Naive thymus-derived CD4-positive, alpha-beta T cell (primary cell): ENCODE measurements around the gene ZNF260. TPM values are rescaled to one million over a fixed set of nuclear protein-coding genes. Genes with fewer than 3 reads are reported as not detected.

Experiments
- ATAC-seq: fragments of 150-1000 bp; cut with Tn5 transposase; 2 replicates; pipeline ENCODE4 v1.10.0; 2021; ENCODE audit warnings: mild to moderate bottlenecking, moderate library complexity
- CTCF ChIA-PET: fragments of 350-600 bp; sonication (Branson Sonifier 250); formaldehyde crosslinking; loops from one replicate; lab custom pipeline; 2021; ENCODE audit warnings: antibody characterized with exemption; lab: Charles Lee
- POLR2A ChIA-PET: fragments of 350-600 bp; sonication (Branson Sonifier 250); formaldehyde crosslinking; loops from one replicate; lab custom pipeline; 2021; ENCODE audit warnings: antibody characterized with exemption, inconsistent platforms; lab: Charles Lee
- DNase-seq, 9 donors: peaks; one replicate each; pipeline versions ENCODE4 v3.0.0 to v3.0.0-alpha.2; 2020 to 2022; ENCODE audit warnings: mixed read lengths in 1 of 9
- H3K27ac ChIP-seq: one replicate; pipeline ENCODE4 v1.7.0; 2013; ENCODE audit warnings: mild to moderate bottlenecking, low read depth, low read length, moderate library complexity
- H3K27me3 ChIP-seq, 2 donors: one replicate each; pipeline ENCODE4 v1.7.0; 2013; ENCODE audit warnings: low read length in 2 of 2, mild to moderate bottlenecking in 2 of 2, moderate library complexity in 2 of 2; ENCODE audit not compliant: control insufficient read depth in 2 of 2, insufficient read depth in 2 of 2
- H3K36me3 ChIP-seq, 3 experiments: 1 replicate in 2 of 3; 2 replicates in 1 of 3; pipeline ENCODE4 v1.7.0; 2013; ENCODE audit warnings: low read length in 3 of 3, mild to moderate bottlenecking in 3 of 3, moderate library complexity in 1 of 3; ENCODE audit not compliant: insufficient read depth in 3 of 3, control insufficient read depth in 2 of 3
- H3K4me1 ChIP-seq, 2 donors: one replicate each; pipeline ENCODE4 v1.7.0; 2013; ENCODE audit warnings: low read length in 2 of 2, mild to moderate bottlenecking in 2 of 2, moderate library complexity in 1 of 2; ENCODE audit not compliant: control insufficient read depth in 2 of 2, insufficient read depth in 2 of 2
- H3K4me3 ChIP-seq: 2 replicates; pipeline ENCODE4 v1.7.0; 2013; ENCODE audit warnings: mild to moderate bottlenecking, low read length
- H3K9me3 ChIP-seq, 3 experiments: 1 replicate in 2 of 3; 2 replicates in 1 of 3; pipeline ENCODE4 v1.7.0; 2013; ENCODE audit warnings: low read length in 3 of 3; ENCODE audit not compliant: control insufficient read depth in 2 of 3
- H3K27ac Mint-ChIP-seq, 9 donors: one replicate each; pipeline ENCODE4 v1.8.0; 2020 to 2022; ENCODE audit warnings: mixed read lengths in 9 of 9, mild to moderate bottlenecking in 8 of 9, moderate library complexity in 5 of 9, inconsistent platforms in 2 of 9
- H3K27me3 Mint-ChIP-seq, 5 donors: one replicate each; pipeline ENCODE4 v1.8.0; 2021 to 2022; ENCODE audit warnings: mixed read lengths in 5 of 5, mild to moderate bottlenecking in 1 of 5
- H3K36me3 Mint-ChIP-seq, 5 donors: one replicate each; pipeline ENCODE4 v1.8.0; 2020 to 2022; ENCODE audit warnings: mixed read lengths in 5 of 5, mild to moderate bottlenecking in 3 of 5, inconsistent platforms in 1 of 5
- H3K4me1 Mint-ChIP-seq, 7 donors: one replicate each; pipeline ENCODE4 v1.8.0; 2020 to 2022; ENCODE audit warnings: mixed read lengths in 7 of 7, mild to moderate bottlenecking in 3 of 7, inconsistent platforms in 1 of 7
- H3K4me3 Mint-ChIP-seq, 10 donors: one replicate each; pipeline ENCODE4 v1.8.0; 2020 to 2022; ENCODE audit warnings: mild to moderate bottlenecking in 10 of 10, mixed read lengths in 10 of 10, moderate library complexity in 6 of 10, inconsistent platforms in 2 of 10
- H3K9me3 Mint-ChIP-seq, 11 donors: one replicate each; pipeline ENCODE4 v1.8.0; 2020 to 2022; ENCODE audit warnings: mixed read lengths in 11 of 11, mild to moderate bottlenecking in 4 of 11, inconsistent platforms in 1 of 11, moderate library complexity in 1 of 11
- intact Hi-C, 2 donors: fragments of 100-400 bp; cut with micrococcal nuclease; formaldehyde crosslinking; loops; one replicate each; pipeline ENCODE4 v1.15.1; 2023
- polyA plus RNA-seq, 2 donors: library from polyadenylated mRNA; unstranded; fragments of 300-500 nt; fragmentation: Illumina TruSeq; gene quantifications; one replicate each; pipeline ENCODE4 v1.2.3, GENCODE V29; 2021
- total RNA-seq, 6 experiments: library from RNA in 5 of 6; stranded (reverse) in 5 of 6; gene quantifications; 1 replicate in 5 of 6; 2 replicates in 1 of 6; pipeline ENCODE4 v1.2.3 and lab custom pipeline; 2021 to 2026

ZNF260 gene
- total and polyA plus RNA-seq, 7 experiments from 2014 or later: 2.9 to 15.3 (median 11.3) TPM

- Histone ChIP-seq H3K4me3 (peak within 1 kb of the TSS; percentile 97), H3K9me3 (no peaks in the 10 kb centered on the region), H3K27ac (peak within 1 kb of the TSS; percentile 90), H3K36me3 (peaks cover 0 to 4% (median 3%) of the 10 kb centered on the region in 3 experiments), H3K4me1 (peaks cover 9 to 10% of the 10 kb centered on the region in 2 donors), H3K27me3 (no peaks in the 10 kb centered on the region)
- H3K27me3 Mint-ChIP-seq: no peaks in the 10 kb centered on the region
- ATAC-seq: peak; percentile 95
- DNase-seq: peak; percentile 74 to 98 (median 94)
- H3K36me3 Mint-ChIP-seq: peaks cover 9 to 34% (median 22%) of the 10 kb centered on the region in 5 donors
- H3K27ac Mint-ChIP-seq: peak within 1 kb of the TSS; percentile 93 to 99 (median 98)
- POLR2A ChIA-PET: interaction anchor here (0.5 to 2.7 kb wide), 17 partner anchors 10 to 1415 kb away, joined by 3 to 26 read pairs (median 5); partner anchors contain the start of genes ZFP14, ZFP82, ZNF146 and ZNF260
- intact Hi-C loops: loop anchor here (1.0 to 10.0 kb wide), 26 partner anchors 39 to 1017 kb away; partner anchors contain the start of genes ZFP82 (in 2 of the 2), ZNF146 (in 2 of the 2), ZNF260 (in 2 of the 2) and ZNF345 (in 2 of the 2)
- H3K9me3 Mint-ChIP-seq: peaks cover 6 to 61% (median 20%) of the 10 kb centered on the region in 11 donors
- CTCF ChIA-PET: interaction anchor here (0.7 kb wide), 1 partner anchor 319 kb away, joined by 3 read pairs; no protein-coding TSS in a partner anchor
- peak within 1 kb of the TSS; percentile 93 to 99 (median 98) for H3K4me3 Mint-ChIP-seq
- H3K4me1 Mint-ChIP-seq: peaks cover 22 to 43% (median 30%) of the 10 kb centered on the region in 7 donors
Observed at GRCh38 chr19:36489118-36489919, 38.8 kb downstream of the ZNF260 start, which contains the start of gene ZNF566. Gene ZNF566, minus strand, starts transcription at chr19:36489561. Its CDS starts 13,004 bp downstream, at chr19:36476557.

GRCh38 chr19:36488846-36489117 lies 39.3 kb downstream of the ZNF260 start:
- no peaks in the 10 kb centered on the region for H3K27me3 Mint-ChIP-seq
- Histone ChIP-seq H3K27me3 (no peaks in the 10 kb centered on the region), H3K27ac (peak overlapping the region; percentile 90), H3K4me3 (peak overlapping the region; percentile 97), H3K9me3 (peaks cover 0 to 5% (median 0%) of the 10 kb centered on the region in 3 experiments), H3K36me3 (peaks cover 0 to 4% (median 3%) of the 10 kb centered on the region in 3 experiments), H3K4me1 (peaks cover 9 to 10% of the 10 kb centered on the region in 2 donors)
- H3K9me3 Mint-ChIP-seq: peaks cover 6 to 61% (median 22%) of the 10 kb centered on the region in 11 donors
- intact Hi-C loops: loop anchor here (1.0 to 10.0 kb wide), 26 partner anchors 40 to 1018 kb away; partner anchors contain the start of genes ZFP82 (in 2 of the 2), ZNF146 (in 2 of the 2), ZNF260 (in 2 of the 2) and ZNF345 (in 2 of the 2)
- POLR2A ChIA-PET: interaction anchor here (0.5 to 2.7 kb wide), 16 partner anchors 9 to 1415 kb away, joined by 3 to 26 read pairs (median 6); partner anchors contain the start of genes ZFP14, ZFP82, ZNF146 and ZNF260
- peaks cover 9 to 38% (median 25%) of the 10 kb centered on the region in 5 donors for H3K36me3 Mint-ChIP-seq
- CTCF ChIA-PET: interaction anchor here (0.7 kb wide), 1 partner anchor 319 kb away, joined by 3 read pairs; no protein-coding TSS in a partner anchor
- peak overlapping the region; percentile 93 to 99 (median 98) for H3K4me3 Mint-ChIP-seq
- peaks cover 22 to 43% (median 30%) of the 10 kb centered on the region in 7 donors for H3K4me1 Mint-ChIP-seq
- H3K27ac Mint-ChIP-seq: peak overlapping the region; percentile 93 to 99 (median 98)
- ATAC-seq: peak; percentile 29
- no peak for DNase-seq

- Mint-ChIP-seq H3K36me3 (peaks cover 9 to 39% (median 30%) of the 10 kb centered on the region in 5 donors), H3K4me1 (peaks cover 22 to 43% (median 31%) of the 10 kb centered on the region in 7 donors), H3K9me3 (peaks cover 6 to 61% (median 21%) of the 10 kb centered on the region in 11 donors), H3K27ac (peak overlapping the region; percentile 93 to 99 (median 98)), H3K27me3 (no peaks in the 10 kb centered on the region), H3K4me3 (peak overlapping the region; percentile 93 to 99 (median 98))
- Histone ChIP-seq H3K27ac (peak overlapping the region; percentile 90), H3K4me3 (peak overlapping the region; percentile 97), H3K9me3 (peaks cover 0 to 9% (median 0%) of the 10 kb centered on the region in 3 experiments), H3K36me3 (peaks cover 0 to 4% (median 3%) of the 10 kb centered on the region in 3 experiments), H3K27me3 (no peaks in the 10 kb centered on the region), H3K4me1 (peaks cover 9 to 10% of the 10 kb centered on the region in 2 donors)
- POLR2A ChIA-PET: interaction anchor here (0.5 to 2.7 kb wide), 14 partner anchors 8 to 1416 kb away, joined by 3 to 26 read pairs (median 6); partner anchors contain the start of genes ZFP82, ZNF146, ZNF260 and ZNF345
- intact Hi-C loops: loop anchor here (2.0 to 10.0 kb wide), 4 partner anchors 85 to 1019 kb away; partner anchors contain the start of genes ZNF529 (in 1 of the 2), ZNF568 (in 1 of the 2), ZNF793 (in 1 of the 2) and ZNF829 (in 1 of the 2)
- DNase-seq (no peak), ATAC-seq (no peak)
- CTCF ChIA-PET: no interaction called here
Observed at GRCh38 chr19:36488118-36488845, 39.8 kb downstream of the ZNF260 start.

GRCh38 chr19:36483653-36484052 lies 44.4 kb downstream of the ZNF260 start:
- Mint-ChIP-seq H3K27me3 (no peaks in the 10 kb centered on the region), H3K9me3 (peaks cover 0 to 85% (median 30%) of the 10 kb centered on the region in 11 donors), H3K4me3 (no peak overlapping the region), H3K36me3 (peaks cover 20 to 74% (median 58%) of the 10 kb centered on the region in 5 donors), H3K4me1 (peaks cover 14 to 29% (median 19%) of the 10 kb centered on the region in 7 donors), H3K27ac (no peak overlapping the region)
- Histone ChIP-seq H3K36me3 (peaks cover 0 to 8% (median 3%) of the 10 kb centered on the region in 3 experiments), H3K27ac (no peak overlapping the region), H3K9me3 (peaks cover 0 to 50% (median 8%) of the 10 kb centered on the region in 3 experiments), H3K4me1 (peaks cover 6 to 9% of the 10 kb centered on the region in 2 donors), H3K4me3 (no peak overlapping the region), H3K27me3 (no peaks in the 10 kb centered on the region)
- ChIA-PET CTCF (no interaction called here), POLR2A (no interaction called here)
- intact Hi-C loops: loop anchor here in 1 of 2 donors (10.0 kb wide), 1 partner anchor 831 kb away; no protein-coding TSS in a partner anchor
- no peak for DNase-seq
- no peak for ATAC-seq

GRCh38 chr19:36482876-36483275 lies 45.2 kb downstream of the ZNF260 start:
- Histone ChIP-seq H3K4me3 (no peak overlapping the region), H3K36me3 (peaks cover 0 to 13% (median 3%) of the 10 kb centered on the region in 3 experiments), H3K27me3 (no peaks in the 10 kb centered on the region), H3K9me3 (peaks cover 0 to 55% (median 14%) of the 10 kb centered on the region in 3 experiments), H3K4me1 (peaks cover 0 to 1% of the 10 kb centered on the region in 2 donors), H3K27ac (no peak overlapping the region)
- Mint-ChIP-seq H3K36me3 (peaks cover 25 to 82% (median 65%) of the 10 kb centered on the region in 5 donors), H3K27me3 (no peaks in the 10 kb centered on the region), H3K4me3 (peak overlapping the region in 1 of 10 donors; percentile 51), H3K27ac (no peak overlapping the region), H3K9me3 (peaks cover 0 to 92% (median 35%) of the 10 kb centered on the region in 11 donors), H3K4me1 (peaks cover 6 to 21% (median 11%) of the 10 kb centered on the region in 7 donors)
- intact Hi-C loops: loop anchor here in 1 of 2 donors (10.0 kb wide), 1 partner anchor 832 kb away; no protein-coding TSS in a partner anchor
- CTCF ChIA-PET: no interaction called here
- POLR2A ChIA-PET: no interaction called here
- no peak for DNase-seq
- no peak for ATAC-seq
